ENCODE data around the gene TCF21.

- no peak for TF ChIP-seq POLR2A (IDR thresholded peaks at IDR 0.05)
- TF ChIP-seq, protein P1, sequence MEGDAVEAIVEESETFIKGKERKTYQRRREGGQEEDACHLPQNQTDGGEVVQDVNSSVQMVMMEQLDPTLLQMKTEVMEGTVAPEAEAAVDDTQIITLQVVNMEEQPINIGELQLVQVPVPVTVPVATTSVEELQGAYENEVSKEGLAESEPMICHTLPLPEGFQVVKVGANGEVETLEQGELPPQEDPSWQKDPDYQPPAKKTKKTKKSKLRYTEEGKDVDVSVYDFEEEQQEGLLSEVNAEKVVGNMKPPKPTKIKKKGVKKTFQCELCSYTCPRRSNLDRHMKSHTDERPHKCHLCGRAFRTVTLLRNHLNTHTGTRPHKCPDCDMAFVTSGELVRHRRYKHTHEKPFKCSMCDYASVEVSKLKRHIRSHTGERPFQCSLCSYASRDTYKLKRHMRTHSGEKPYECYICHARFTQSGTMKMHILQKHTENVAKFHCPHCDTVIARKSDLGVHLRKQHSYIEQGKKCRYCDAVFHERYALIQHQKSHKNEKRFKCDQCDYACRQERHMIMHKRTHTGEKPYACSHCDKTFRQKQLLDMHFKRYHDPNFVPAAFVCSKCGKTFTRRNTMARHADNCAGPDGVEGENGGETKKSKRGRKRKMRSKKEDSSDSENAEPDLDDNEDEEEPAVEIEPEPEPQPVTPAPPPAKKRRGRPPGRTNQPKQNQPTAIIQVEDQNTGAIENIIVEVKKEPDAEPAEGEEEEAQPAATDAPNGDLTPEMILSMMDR (IDR thresholded peaks at IDR 0.05): no peak
Observed at GRCh38 chr6:133857696-133858095, 31.2 kb upstream of the TCF21 start.
